Astrocyte (in vitro differentiated cells and primary cell): ENCODE measurements around the gene DYSF. TPM values are rescaled to one million over a fixed set of nuclear protein-coding genes. Genes with fewer than 3 reads are reported as not detected.

Source experiments
- DNase-seq: peaks from one replicate; pipeline ENCODE4 v3.0.0-alpha.2; 2010; ENCODE audit warnings: low read depth
- FAIRE-seq: peaks from 2 replicates; lab custom pipeline; 2011; peaks lifted over from hg19 to GRCh38; lab: Jason Lieb, UNC
- H2AFZ ChIP-seq: 2 replicates; pipeline ENCODE4 v1.6.0; 2012; ENCODE audit warnings: low read depth, low read length, inconsistent platforms
- H3K27ac ChIP-seq: 2 replicates; pipeline ENCODE4 v1.5.1; 2011; ENCODE audit warnings: low read depth, low read length, inconsistent platforms
- H3K27me3 ChIP-seq: 2 replicates; pipeline ENCODE4 v1.6.0; 2011; ENCODE audit warnings: low read length, inconsistent platforms; ENCODE audit not compliant: insufficient read depth
- H3K36me3 ChIP-seq: 2 replicates; pipeline ENCODE4 v1.5.1; 2011; ENCODE audit warnings: low read length, inconsistent platforms; ENCODE audit not compliant: insufficient read depth
- H3K4me1 ChIP-seq: 2 replicates; pipeline ENCODE4 v1.5.1; 2011; ENCODE audit warnings: low read length, inconsistent platforms; ENCODE audit not compliant: insufficient read depth
- H3K4me2 ChIP-seq: 2 replicates; pipeline ENCODE4 v1.6.0; 2012; ENCODE audit warnings: low read length, inconsistent platforms
- H3K4me3 ChIP-seq: 2 replicates; pipeline ENCODE4 v1.5.1; 2011; ENCODE audit warnings: low read depth, mild to moderate bottlenecking, low read length, inconsistent platforms; ENCODE audit not compliant: insufficient read depth
- H3K79me2 ChIP-seq: 2 replicates; pipeline ENCODE4 v1.6.0; 2012; ENCODE audit warnings: mild to moderate bottlenecking, low read length, inconsistent platforms; ENCODE audit not compliant: insufficient read depth
- H3K9ac ChIP-seq: 2 replicates; pipeline ENCODE4 v1.6.0; 2012; ENCODE audit warnings: mild to moderate bottlenecking, low read length, inconsistent platforms
- H3K9me3 ChIP-seq: 2 replicates; pipeline ENCODE4 v1.5.1; 2012; ENCODE audit warnings: low read depth, mild to moderate bottlenecking, low read length, inconsistent platforms; ENCODE audit not compliant: insufficient read depth
- H4K20me1 ChIP-seq: 2 replicates; pipeline ENCODE4 v1.6.0; 2012; ENCODE audit warnings: low read length, inconsistent platforms; ENCODE audit not compliant: insufficient read depth
- H3K27ac Mint-ChIP-seq: one replicate; pipeline ENCODE4 v1.8.0; 2021; ENCODE audit warnings: mild to moderate bottlenecking, mixed read lengths; ENCODE audit not compliant: unreplicated experiment
- H3K27me3 Mint-ChIP-seq: one replicate; pipeline ENCODE4 v1.8.0; 2021; ENCODE audit warnings: low read depth, mixed read lengths; ENCODE audit not compliant: unreplicated experiment
- H3K36me3 Mint-ChIP-seq: one replicate; pipeline ENCODE4 v1.8.0; 2021; ENCODE audit warnings: low read depth, mixed read lengths; ENCODE audit not compliant: unreplicated experiment
- H3K4me1 Mint-ChIP-seq: one replicate; pipeline ENCODE4 v1.8.0; 2021; ENCODE audit warnings: low read depth, mixed read lengths; ENCODE audit not compliant: unreplicated experiment
- H3K4me3 Mint-ChIP-seq: one replicate; pipeline ENCODE4 v1.8.0; 2021; ENCODE audit warnings: mild to moderate bottlenecking, moderate library complexity, mixed read lengths; ENCODE audit not compliant: unreplicated experiment
- H3K9me3 Mint-ChIP-seq: one replicate; pipeline ENCODE4 v1.8.0; 2021; ENCODE audit warnings: mild to moderate bottlenecking, mixed read lengths; ENCODE audit not compliant: unreplicated experiment
- CTCF ChIP-seq: IDR thresholded peaks from 2 replicates; pipeline ENCODE4 v1.5.1; 2011; ENCODE audit warnings: low read depth, mild to moderate bottlenecking, inconsistent platforms, low read length, moderate library complexity; ENCODE audit not compliant: insufficient read depth
- EZH2 ChIP-seq: IDR thresholded peaks from 2 replicates; pipeline ENCODE4 v1.6.1; 2012; ENCODE audit warnings: mild to moderate bottlenecking, low read length, inconsistent platforms; ENCODE audit not compliant: insufficient read depth
- total RNA-seq: library from RNA; stranded (reverse); gene quantifications from 2 replicates; pipeline ENCODE4 v1.2.1, GENCODE V29; 2021

The DYSF gene
- total RNA-seq, 1 donor from 2014 or later = 123 TPM

- DNase-seq = no peak
- Mint-ChIP-seq H3K27ac (peak overlapping the region; percentile 34), H3K27me3 (peaks cover 14% of the 10 kb centered on the region), H3K9me3 (peaks cover 4% of the 10 kb centered on the region), H3K4me1 (peaks cover 11% of the 10 kb centered on the region), H3K36me3 (peaks cover 38% of the 10 kb centered on the region), H3K4me3 (no peak overlapping the region)
- no peak overlapping the region for H3K27ac ChIP-seq
- TF ChIP-seq EZH2 = no peak
- TF ChIP-seq CTCF = no peak
- no peaks in the 10 kb centered on the region for H3K27me3 ChIP-seq
- no peaks in the 10 kb centered on the region for H3K36me3 ChIP-seq
- H3K4me3 ChIP-seq = no peak overlapping the region
- H3K79me2 ChIP-seq = no peaks in the 10 kb centered on the region
- peaks cover 4% of the 10 kb centered on the region for H3K4me1 ChIP-seq
- H2AFZ ChIP-seq = no peak overlapping the region
- H3K9me3 ChIP-seq = no peaks in the 10 kb centered on the region
- no peak overlapping the region for H3K9ac ChIP-seq
- no peak overlapping the region for H3K4me2 ChIP-seq
- H4K20me1 ChIP-seq = no peaks in the 10 kb centered on the region
- no peak for FAIRE-seq
These were observed 100.8 kb downstream of the DYSF start for GRCh38 chr2:71554028-71554705.

- TF ChIP-seq CTCF (no peak), EZH2 (no peak)
- Mint-ChIP-seq H3K9me3 (peaks cover 4% of the 10 kb centered on the region), H3K36me3 (peaks cover 43% of the 10 kb centered on the region), H3K4me3 (no peak overlapping the region), H3K27me3 (peaks cover 14% of the 10 kb centered on the region), H3K27ac (no peak overlapping the region), H3K4me1 (peaks cover 16% of the 10 kb centered on the region)
- Histone ChIP-seq H3K36me3 (no peaks in the 10 kb centered on the region), H3K27ac (no peak overlapping the region), H3K27me3 (no peaks in the 10 kb centered on the region), H4K20me1 (no peaks in the 10 kb centered on the region), H3K4me1 (peaks cover 4% of the 10 kb centered on the region), H3K4me2 (no peak overlapping the region), H3K9ac (no peak overlapping the region), H3K79me2 (no peaks in the 10 kb centered on the region), H2AFZ (no peak overlapping the region), H3K4me3 (no peak overlapping the region), H3K9me3 (no peaks in the 10 kb centered on the region)
- FAIRE-seq (no peak), DNase-seq (no peak)
These were observed 101.3 kb downstream of the DYSF start for GRCh38 chr2:71554706-71555056.

GRCh38 chr2:71555798-71556454 lies 102.6 kb downstream of the DYSF start:
- peaks cover 4% of the 10 kb centered on the region for H3K9me3 Mint-ChIP-seq
- no peak overlapping the region for H3K27ac Mint-ChIP-seq
- FAIRE-seq = no peak
- H3K79me2 ChIP-seq = no peaks in the 10 kb centered on the region
- no peaks in the 10 kb centered on the region for H3K36me3 ChIP-seq
- H3K27ac ChIP-seq = no peak overlapping the region
- H3K9ac ChIP-seq = no peak overlapping the region
- no peak overlapping the region for H2AFZ ChIP-seq
- H4K20me1 ChIP-seq = no peaks in the 10 kb centered on the region
- H3K4me3 Mint-ChIP-seq = no peak overlapping the region
- H3K4me2 ChIP-seq = no peak overlapping the region
- peaks cover 14% of the 10 kb centered on the region for H3K27me3 Mint-ChIP-seq
- DNase-seq = no peak
- peaks cover 4% of the 10 kb centered on the region for H3K4me1 ChIP-seq
- H3K4me1 Mint-ChIP-seq = peaks cover 17% of the 10 kb centered on the region
- no peak overlapping the region for H3K4me3 ChIP-seq
- H3K36me3 Mint-ChIP-seq = peaks cover 43% of the 10 kb centered on the region
- TF ChIP-seq EZH2 (no peak), CTCF (no peak)
- no peaks in the 10 kb centered on the region for H3K9me3 ChIP-seq
- H3K27me3 ChIP-seq = no peaks in the 10 kb centered on the region
